Activated CD4-positive, alpha-beta T cell treated with anti-CD3 and anti-CD28 coated beads, Interleukin-2, amount 50 U/mL, for 24 hours (primary cell): ENCODE data around the gene TNNT2.

Source experiments
- DNase-seq, 2 donors: peaks; one replicate each; pipeline ENCODE4 v3.0.0-alpha.2; 2020; ENCODE audit warnings: low read depth in 1 of 2, low spot score in 1 of 2

TNNT2 gene

GRCh38 chr1:201335174-201335870 lies 42.2 kb downstream of the TNNT2 start:
- no peak for DNase-seq

GRCh38 chr1:201334325-201335173 lies 42.9 kb downstream of the TNNT2 start:
- no peak for DNase-seq

GRCh38 chr1:201332616-201333335 lies 44.7 kb downstream of the TNNT2 start:
- DNase-seq = no peak

- DNase-seq = no peak
These were observed 45.5 kb downstream of the TNNT2 start for GRCh38 chr1:201332021-201332420.

- no peak for DNase-seq
These were observed 46.3 kb downstream of the TNNT2 start for GRCh38 chr1:201331166-201331565.

- no peak for DNase-seq
These were observed 46.9 kb downstream of the TNNT2 start for GRCh38 chr1:201330541-201330940.

GRCh38 chr1:201329801-201330200 lies 47.7 kb downstream of the TNNT2 start:
- no peak for DNase-seq

GRCh38 chr1:201329286-201329685 lies 48.2 kb downstream of the TNNT2 start:
- DNase-seq = no peak

- DNase-seq = no peak
These were observed 48.9 kb downstream of the TNNT2 start for GRCh38 chr1:201328576-201328975.

GRCh38 chr1:201327687-201328240 lies 49.7 kb downstream of the TNNT2 start:
- DNase-seq = no peak

- DNase-seq = no peak
These were observed 50.8 kb downstream of the TNNT2 start for GRCh38 chr1:201326710-201327109.

- no peak for DNase-seq
These were observed 51.8 kb downstream of the TNNT2 start for GRCh38 chr1:201325678-201326060.

- DNase-seq = no peak
These were observed 52.4 kb downstream of the TNNT2 start for GRCh38 chr1:201324821-201325677.

- DNase-seq = no peak
These were observed 53.2 kb downstream of the TNNT2 start for GRCh38 chr1:201324306-201324705.

- DNase-seq = no peak
These were observed 54.6 kb downstream of the TNNT2 start for GRCh38 chr1:201322653-201323510.

GRCh38 chr1:201321826-201322390 lies 55.6 kb downstream of the TNNT2 start:
- no peak for DNase-seq

GRCh38 chr1:201320168-201320788 lies 57.2 kb downstream of the TNNT2 start:
- DNase-seq = no peak

- DNase-seq = no peak
These were observed 57.8 kb downstream of the TNNT2 start for GRCh38 chr1:201319631-201320030.
